ENCODE measurements around the gene CFAP57.

The CFAP57 gene

DNA sequence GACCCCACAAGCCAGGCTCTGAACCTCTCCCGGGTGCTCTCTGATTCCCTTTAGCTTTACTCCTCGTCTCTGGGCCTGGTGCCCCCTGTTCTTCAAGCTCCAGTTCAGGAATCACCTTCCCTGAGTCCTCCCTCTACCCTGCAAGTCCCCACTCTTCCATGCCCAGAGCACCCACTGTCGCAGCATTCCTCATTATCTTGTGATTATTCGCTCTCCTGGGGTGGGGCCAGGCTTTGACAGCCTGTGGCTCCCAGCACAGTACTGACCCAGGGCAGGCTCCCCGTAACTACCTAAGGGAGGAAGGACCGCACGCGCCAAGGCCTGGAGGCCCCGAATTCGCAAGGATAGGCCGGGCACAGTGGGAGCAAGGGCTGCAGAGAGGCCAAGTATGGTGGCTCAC is 114.0 kb downstream of the CFAP57 start:
- CTCF ChIA-PET = no interaction called here
- no peak for TF ChIP-seq FOXA1 (IDR thresholded peaks at IDR 0.05)
- no peak for TF ChIP-seq ELF4 (IDR thresholded peaks at IDR 0.05)
- DNase-seq (ENCODE audit: extremely low spot score) = no peak
- POLR2A ChIA-PET = no interaction called here

DNA sequence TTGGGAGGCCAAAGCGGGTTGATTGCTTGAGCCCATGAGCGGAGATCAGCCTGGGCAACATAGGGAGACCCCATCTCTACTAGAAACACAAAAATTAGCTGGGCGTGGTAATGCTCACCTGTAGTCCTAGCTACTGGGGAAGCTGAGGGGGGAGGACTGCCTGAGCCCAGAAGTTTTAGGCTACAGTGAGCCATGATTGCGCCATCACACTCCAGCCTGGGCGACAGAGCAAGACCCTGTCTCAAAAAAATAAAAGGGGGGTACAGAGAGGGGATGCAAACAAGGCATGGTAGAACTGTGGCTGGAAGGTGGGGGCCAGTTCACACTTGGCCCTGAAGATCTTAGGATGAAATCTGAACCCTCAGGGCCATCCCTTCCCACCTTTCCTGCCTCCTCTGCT is 114.4 kb downstream of the CFAP57 start:
- ChIA-PET CTCF (no interaction called here), POLR2A (no interaction called here)
- TF ChIP-seq SUZ12 (IDR thresholded peaks at IDR 0.05) (no peak), HDGF (IDR thresholded peaks at IDR 0.05; ENCODE audit: borderline replicate concordance) (no peak), FOXK2 (IDR thresholded peaks at IDR 0.05) (no peak), L3MBTL2 (conservative IDR thresholded peaks at IDR 0.05) (no peak), FOXA1 (IDR thresholded peaks at IDR 0.05) (no peak), SP1 (IDR thresholded peaks at IDR 0.05) (no peak), ELF4 (IDR thresholded peaks at IDR 0.05) (no peak), ZNF384 (IDR thresholded peaks at IDR 0.05) (no peak), LEF1 (IDR thresholded peaks at IDR 0.05; ENCODE audit: borderline replicate concordance) (no peak), BHLHE40 (IDR thresholded peaks at IDR 0.05; ENCODE audit: borderline replicate concordance) (no peak), CTBP1 (IDR thresholded peaks at IDR 0.05; ENCODE audit: borderline replicate concordance) (no peak), FOXM1 (IDR thresholded peaks at IDR 0.05; ENCODE audit: borderline replicate concordance) (no peak)
- TF ChIP-seq, protein P1, sequence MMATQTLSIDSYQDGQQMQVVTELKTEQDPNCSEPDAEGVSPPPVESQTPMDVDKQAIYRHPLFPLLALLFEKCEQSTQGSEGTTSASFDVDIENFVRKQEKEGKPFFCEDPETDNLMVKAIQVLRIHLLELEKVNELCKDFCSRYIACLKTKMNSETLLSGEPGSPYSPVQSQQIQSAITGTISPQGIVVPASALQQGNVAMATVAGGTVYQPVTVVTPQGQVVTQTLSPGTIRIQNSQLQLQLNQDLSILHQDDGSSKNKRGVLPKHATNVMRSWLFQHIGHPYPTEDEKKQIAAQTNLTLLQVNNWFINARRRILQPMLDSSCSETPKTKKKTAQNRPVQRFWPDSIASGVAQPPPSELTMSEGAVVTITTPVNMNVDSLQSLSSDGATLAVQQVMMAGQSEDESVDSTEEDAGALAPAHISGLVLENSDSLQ (IDR thresholded peaks at IDR 0.05) = no peak
- DNase-seq (ENCODE audit: extremely low spot score) = no peak

DNA sequence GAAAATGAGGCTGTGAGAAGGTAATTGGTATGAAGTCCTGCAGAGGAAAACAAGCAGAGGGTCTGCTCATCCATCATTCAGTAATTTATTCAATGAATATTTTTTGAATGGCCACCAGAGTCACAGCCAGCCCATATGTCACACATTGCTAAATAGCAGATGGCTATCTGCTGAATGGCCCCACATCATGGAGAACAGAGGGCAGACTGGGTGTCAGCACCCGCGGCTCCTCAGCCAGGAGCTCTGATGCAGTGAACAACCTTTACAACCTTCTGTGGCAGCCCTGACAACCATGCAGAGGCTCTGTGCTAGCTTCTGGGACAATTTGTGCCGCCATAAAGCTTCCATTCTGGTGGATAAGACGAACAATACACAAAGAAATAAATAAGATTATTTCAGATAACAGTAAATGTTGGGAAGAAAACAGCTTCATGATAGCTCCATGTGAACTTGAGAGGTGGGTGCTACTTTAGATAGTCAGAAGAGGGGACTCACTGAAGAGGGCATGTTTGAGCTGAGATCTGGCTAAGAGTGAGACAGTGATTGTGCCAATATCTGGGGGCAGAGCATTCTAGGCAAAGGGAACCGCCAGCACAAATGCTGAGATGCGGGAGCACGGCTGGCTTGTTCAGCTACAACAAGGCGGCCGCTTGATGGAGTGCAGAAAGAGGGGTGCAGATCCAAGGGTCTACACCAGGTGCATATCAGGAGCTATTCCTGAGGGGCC is 116.1 kb downstream of the CFAP57 start:
- CTCF ChIA-PET = no interaction called here
- POLR2A ChIA-PET = interaction anchor here (1.1 to 1.4 kb wide), 2 partner anchors 60 to 70 kb away, joined by 3 to 4 read pairs; no protein-coding TSS in a partner anchor
- no peak for DNase-seq (ENCODE audit: extremely low spot score)
- no peak for TF ChIP-seq TARDBP (IDR thresholded peaks at IDR 0.05)

DNA sequence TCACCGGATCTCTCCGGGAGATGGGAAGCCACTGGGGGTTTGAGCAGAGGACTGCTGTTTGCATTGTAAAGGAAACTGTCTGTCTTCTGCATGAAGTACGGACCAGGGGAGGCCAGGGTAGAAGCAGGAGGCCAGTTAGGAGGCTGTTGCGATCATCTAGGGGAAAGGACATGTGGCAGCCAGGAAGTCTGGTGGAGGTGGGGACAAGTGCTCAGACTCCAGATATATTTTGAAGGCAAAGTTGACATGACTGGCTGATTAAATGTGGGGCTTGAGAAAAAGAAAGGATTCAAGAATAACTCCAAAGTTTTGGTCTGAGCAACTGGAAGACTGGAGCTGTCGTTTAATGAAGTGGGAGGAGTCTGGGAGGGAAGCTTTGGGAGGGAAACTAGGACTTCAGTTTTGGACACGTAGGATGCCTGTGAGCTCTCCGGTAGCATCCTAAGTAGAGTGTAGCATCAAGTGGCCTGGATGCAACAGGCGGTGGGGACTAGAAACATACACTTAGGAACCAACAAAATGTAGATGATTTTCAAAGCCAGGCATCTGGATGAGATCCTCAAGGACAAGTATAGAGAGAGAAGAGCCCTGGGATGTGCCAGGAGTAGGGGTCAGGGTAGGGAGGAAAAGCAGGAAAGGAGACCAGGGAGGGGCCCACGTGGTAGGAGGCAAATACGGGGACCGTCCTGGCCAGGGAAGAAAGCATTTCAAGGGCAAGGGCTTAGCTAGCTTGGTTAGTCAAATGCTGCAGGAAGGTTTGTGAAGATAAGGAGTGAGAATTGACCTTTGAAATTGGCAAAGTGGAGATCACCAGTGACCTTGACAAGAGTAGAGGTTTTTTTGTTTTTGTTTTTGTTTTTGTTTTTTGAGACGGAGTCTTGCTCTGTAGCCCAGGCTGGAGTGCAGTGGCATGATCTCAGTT is 116.9 kb downstream of the CFAP57 start:
- TF ChIP-seq HDGF (IDR thresholded peaks at IDR 0.05; ENCODE audit: borderline replicate concordance) (no peak), FOXM1 (IDR thresholded peaks at IDR 0.05; ENCODE audit: borderline replicate concordance) (no peak), L3MBTL2 (conservative IDR thresholded peaks at IDR 0.05) (no peak), FOXA1 (IDR thresholded peaks at IDR 0.05) (no peak), FOXK2 (IDR thresholded peaks at IDR 0.05) (no peak), ZNF384 (IDR thresholded peaks at IDR 0.05) (no peak)
- TF ChIP-seq, protein P1 (IDR thresholded peaks at IDR 0.05) = no peak
- CTCF ChIA-PET = interaction anchor here (0.7 kb wide), 1 partner anchor 70 kb away, joined by 4 read pairs; no protein-coding TSS in a partner anchor
- POLR2A ChIA-PET = interaction anchor here (1.1 to 1.4 kb wide), 2 partner anchors 60 to 69 kb away, joined by 3 to 4 read pairs; no protein-coding TSS in a partner anchor
- DNase-seq (ENCODE audit: extremely low spot score) = no peak

DNA sequence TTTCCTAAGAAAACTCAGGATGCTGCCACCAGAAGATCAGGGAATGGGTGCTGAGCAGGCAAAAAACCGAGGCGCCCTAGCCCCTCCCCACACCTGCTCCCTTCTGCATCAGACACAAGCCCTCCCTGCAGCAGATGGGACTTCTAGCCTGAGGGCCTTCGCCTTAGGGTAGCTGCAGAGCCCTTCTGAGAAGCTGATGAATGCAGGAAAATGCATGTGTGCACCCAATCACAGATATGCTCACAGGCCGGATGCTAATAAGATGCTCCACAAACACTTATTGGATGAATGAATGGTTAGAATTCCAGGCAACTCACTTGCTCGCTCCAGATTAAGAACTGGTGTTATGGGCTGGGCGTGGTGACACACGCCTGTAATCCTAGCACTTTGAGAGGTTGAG is 120.1 kb downstream of the CFAP57 start:
- no peak for TF ChIP-seq TARDBP (IDR thresholded peaks at IDR 0.05)
- TF ChIP-seq ZNF384 (IDR thresholded peaks at IDR 0.05) = no peak
- no peak for TF ChIP-seq HDGF (IDR thresholded peaks at IDR 0.05; ENCODE audit: borderline replicate concordance)
- TF ChIP-seq FOXM1 (IDR thresholded peaks at IDR 0.05; ENCODE audit: borderline replicate concordance) = no peak
- no peak for TF ChIP-seq SP1 (IDR thresholded peaks at IDR 0.05)
- TF ChIP-seq L3MBTL2 (conservative IDR thresholded peaks at IDR 0.05) = no peak
- TF ChIP-seq SUZ12 (IDR thresholded peaks at IDR 0.05) = no peak
- no peak for TF ChIP-seq NFRKB (IDR thresholded peaks at IDR 0.05)
- TF ChIP-seq ARNT (IDR thresholded peaks at IDR 0.05) = no peak
- no peak for TF ChIP-seq ELF4 (IDR thresholded peaks at IDR 0.05)
- DNase-seq (ENCODE audit: extremely low spot score) = no peak
- POLR2A ChIA-PET = no interaction called here
- CTCF ChIA-PET = interaction anchor here (1.1 to 1.3 kb wide), 2 partner anchors 11 to 66 kb away, joined by 3 to 4 read pairs; no protein-coding TSS in a partner anchor

DNA sequence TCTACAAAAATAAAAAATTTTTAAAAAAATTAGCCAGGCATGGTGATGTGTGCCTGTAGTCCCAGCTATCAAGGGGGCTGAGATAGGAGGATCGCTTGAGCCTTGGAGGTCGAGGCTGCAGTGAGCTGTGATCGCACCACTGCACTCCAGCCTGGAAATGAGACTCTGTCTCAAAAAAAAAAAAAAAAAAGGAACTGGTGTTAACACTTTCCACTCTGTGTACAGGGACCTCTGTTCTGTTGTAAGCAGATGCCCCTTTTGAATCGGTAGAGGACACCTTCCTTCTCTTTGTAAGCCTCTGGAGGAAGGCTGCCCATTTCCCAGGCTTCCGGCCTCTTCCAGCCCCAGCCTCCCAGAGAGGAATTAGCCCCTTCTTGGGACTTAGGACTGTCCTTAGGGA is 120.5 kb downstream of the CFAP57 start:
- TF ChIP-seq, protein P1 (IDR thresholded peaks at IDR 0.05) = no peak
- TF ChIP-seq SP1 (IDR thresholded peaks at IDR 0.05) (no peak), FOXK2 (IDR thresholded peaks at IDR 0.05) (no peak), CTBP1 (IDR thresholded peaks at IDR 0.05; ENCODE audit: borderline replicate concordance) (no peak)
- CTCF ChIA-PET = no interaction called here
- POLR2A ChIA-PET = interaction anchor here (0.9 to 1.5 kb wide), 2 partner anchors 56 to 98 kb away, joined by 3 read pairs; no protein-coding TSS in a partner anchor
- DNase-seq (ENCODE audit: extremely low spot score) = no peak
